Right lobe of liver (tissue), 6 donors: ENCODE data around the gene MLF1. TPM values are rescaled to one million over a fixed set of nuclear protein-coding genes. Genes with fewer than 3 reads are reported as not detected.

Source experiments
- ATAC-seq, 4 donors: fragments of 200-7000 bp; cut with Tn5 transposase; one replicate each; pipeline ENCODE4 v1.9.1; 2020; ENCODE audit warnings: mild to moderate bottlenecking in 4 of 4, moderate library complexity in 4 of 4
- DNase-seq, 3 donors: peaks; one replicate each; pipeline ENCODE4 v3.0.0-alpha.2; 2020
- H3K27ac ChIP-seq, 3 donors: fragments of 200-600 bp; one replicate each; pipeline ENCODE4 v1.8.0; 2022
- H3K27me3 ChIP-seq, 2 donors: fragments of 200-600 bp; one replicate each; pipeline ENCODE4 v1.8.0; 2022
- H3K36me3 ChIP-seq, 4 donors: fragments of 200-600 bp; sonication (generic) in 1 of 4; one replicate each; pipeline versions ENCODE4 v1.5.1 to v1.8.0; 2017 to 2022; ENCODE audit warnings: control low read depth in 1 of 4
- H3K4me1 ChIP-seq, 4 donors: fragments of 200-600 bp; sonication (generic) in 1 of 4; one replicate each; pipeline versions ENCODE4 v1.5.1 to v1.8.0; 2017 to 2022; ENCODE audit warnings: control low read depth in 1 of 4
- H3K4me3 ChIP-seq, 3 donors: fragments of 200-600 bp; one replicate each; pipeline ENCODE4 v1.8.0; 2022
- H3K9me3 ChIP-seq, 4 donors: fragments of 200-600 bp; sonication (generic) in 1 of 4; one replicate each; pipeline versions ENCODE4 v1.5.1 to v1.8.0; 2017 to 2022; ENCODE audit warnings: control low read depth in 1 of 4
- CTCF ChIP-seq, 4 donors: fragments of 200-600 bp in 3 of 4; fragments of 450-650 bp in 1 of 4; IDR thresholded peaks; one replicate each; pipeline versions ENCODE4 v1.5.1 to v1.8.0; 2016 to 2022; ENCODE audit warnings: antibody characterized with exemption in 4 of 4, mild to moderate bottlenecking in 2 of 4
- POLR2A ChIP-seq: fragments of 450-650 bp; IDR thresholded peaks from one replicate; pipeline ENCODE4 v1.6.1; 2017; ENCODE audit warnings: antibody characterized with exemption, mild to moderate bottlenecking
- WGBS: methylation state at CpG from one replicate; pipeline ENCODE4 v1.1.6; 2018; ENCODE audit warnings: low coverage, low lambda C conversion rate; ENCODE audit not compliant: insufficient coverage; ENCODE audit errors: missing lambda C conversion rate; 5-methylcytosine and 5-hydroxymethylcytosine counted together
- intact Hi-C, 2 donors: fragments of 100-400 bp; cut with DNase I; formaldehyde crosslinking; loops; one replicate each; pipeline versions ENCODE4 v1.11.2 to v1.14.1; 2022
- long read RNA-seq: library from polyadenylated mRNA; unstranded; transcript quantifications from one replicate; pipeline ENCODE4 v2.0.0, GENCODE V29; 2019
- total RNA-seq, 6 experiments: library from RNA; depleted of rRNA in 2 of 6; stranded (reverse); fragments of >200 nt in 2 of 6; fragmentation: NEBNext Ultra II Directional in 3 of 6; extraction: Animal tissue kit (Norgen Biotek cat#: 25700) in 3 of 6; gene quantifications; one replicate each; pipeline versions ENCODE4 v1.1.0 to v1.2.4, GENCODE V29; 2016 to 2023
- donor health status: DM: no; HTN: yes; CAD: no.
- donor health status: DM: no; HTN: no; CAD: no.
- donor health status: DM: no; HTN: no; CAD: no.
- donor health status: DM: no; HTN: yes; CAD: no.
- donor health status: DM: no; HTN: yes; CAD: no.

Gene MLF1
- 1 to 10 TPM in 1 of 6 experiments, under 1 TPM in 5; 0.12 to 1.0 (median 0.31) TPM for total RNA-seq
- long read RNA-seq: 0 reads

GRCh38 chr3:158570999-158571702 is at the start of gene MLF1:
TSS of gene MLF1 (plus strand) at chr3:158571194. CDS start at chr3:158571301, 107 bp downstream.
- Histone ChIP-seq H3K27ac (no peak within 1 kb of the TSS), H3K27me3 (no peaks in the 10 kb centered on the region), H3K4me1 (peaks cover 0 to 3% (median 0%) of the 10 kb centered on the region in 4 donors), H3K9me3 (no peaks in the 10 kb centered on the region), H3K36me3 (no peaks in the 10 kb centered on the region), H3K4me3 (peak within 1 kb of the TSS; percentile 26 to 48 (median 35))
- peak; percentile 98 to 100 (median 100) for ATAC-seq
- DNase-seq: peak; percentile 87 to 92 (median 90)
- 6% methylated on average over 42 of the region's 51 CpGs for WGBS
- TF ChIP-seq CTCF (IDR thresholded peaks at IDR 0.05) (no peak), POLR2A (peak; percentile 29)
- intact Hi-C loops: no loop called here

- no peak for DNase-seq
- Histone ChIP-seq H3K36me3 (no peaks in the 10 kb centered on the region), H3K4me3 (no peak overlapping the region), H3K27ac (no peak overlapping the region), H3K27me3 (no peaks in the 10 kb centered on the region), H3K9me3 (no peaks in the 10 kb centered on the region), H3K4me1 (no peaks in the 10 kb centered on the region)
- WGBS: 98% methylated on average over 4 of the region's 4 CpGs
- intact Hi-C loops: no loop called here
- no peak for ATAC-seq
- TF ChIP-seq CTCF (IDR thresholded peaks at IDR 0.05) (no peak), POLR2A (no peak)
These were observed 48.5 kb upstream of the MLF1 start for GRCh38 chr3:158522221-158523136.

- Histone ChIP-seq H3K27me3 (no peaks in the 10 kb centered on the region), H3K4me3 (no peak overlapping the region), H3K4me1 (no peaks in the 10 kb centered on the region), H3K36me3 (no peaks in the 10 kb centered on the region), H3K9me3 (no peaks in the 10 kb centered on the region), H3K27ac (no peak overlapping the region)
- TF ChIP-seq POLR2A: no peak
- TF ChIP-seq CTCF (IDR thresholded peaks at IDR 0.05): no peak
- no peak for DNase-seq
- ATAC-seq: no peak
- intact Hi-C loops: no loop called here
- 96% methylated on average over 7 of the region's 7 CpGs for WGBS
These were observed 42.8 kb upstream of the MLF1 start for GRCh38 chr3:158528076-158528674.

- intact Hi-C loops: no loop called here
- Histone ChIP-seq H3K27me3 (no peaks in the 10 kb centered on the region), H3K4me3 (no peak overlapping the region), H3K27ac (no peak overlapping the region), H3K4me1 (no peaks in the 10 kb centered on the region), H3K36me3 (no peaks in the 10 kb centered on the region), H3K9me3 (no peaks in the 10 kb centered on the region)
- DNase-seq (no peak), ATAC-seq (no peak)
- TF ChIP-seq CTCF (IDR thresholded peaks at IDR 0.05) (no peak), POLR2A (no peak)
- 80% methylated on average over 5 of the region's 5 CpGs for WGBS
These were observed 39.7 kb upstream of the MLF1 start for GRCh38 chr3:158531334-158531733.
